SK-N-SH (cell line): Measurements from ENCODE around the gene SBK1. TPM values are rescaled to one million over a fixed set of nuclear protein-coding genes. Genes with fewer than 3 reads are reported as not detected.

ENCODE experiments used
- CTCF ChIA-PET: fragments of 300-600, 350-600 bp; formaldehyde crosslinking; extraction: SDS; loops from one replicate; lab custom pipeline; 2021; lab: Yijun Ruan, JAX
- POLR2A ChIA-PET: fragments of 350-600 bp; sonication (Branson Sonifier 250); formaldehyde crosslinking; extraction: SDS; loops from one replicate; lab custom pipeline; 2020; ENCODE audit warnings: antibody characterized with exemption, inconsistent platforms; lab: Yijun Ruan, JAX
- DNase-seq: peaks from one replicate; pipeline ENCODE4 v3.0.0; 2012
- H2AFZ ChIP-seq: fragments of 200-600 bp; sonication (generic); 2 replicates; pipeline ENCODE4 v1.8.1; 2016; ENCODE audit warnings: antibody characterized with exemption, mild to moderate bottlenecking, low read depth
- H3F3A ChIP-seq: fragments of 200-600 bp; sonication (generic); replicated peaks from 2 replicates; pipeline ENCODE3; 2016; ENCODE audit warnings: antibody characterized with exemption, mild to moderate bottlenecking; ENCODE audit not compliant: insufficient read depth
- H3K27ac ChIP-seq, 2 experiments: fragments of 200-500 bp in 1 of 2; fragments of 200-600 bp in 1 of 2; sonication (Bioruptor generic) in 1 of 2; sonication (generic), shearing (Covaris generic) in 1 of 2; 2 replicates each; pipeline versions ENCODE4 v1.5.1 to v1.6.1; 2014 to 2016; ENCODE audit warnings: low read depth in 2 of 2, inconsistent platforms in 1 of 2, low read length in 1 of 2, mild to moderate bottlenecking in 1 of 2, mixed read lengths in 1 of 2
- H3K27me3 ChIP-seq: fragments of 200-600 bp; sonication (generic), shearing (Covaris generic); 2 replicates; pipeline ENCODE4 v1.6.1; 2016; ENCODE audit warnings: mixed run types; ENCODE audit not compliant: insufficient read depth
- H3K36me3 ChIP-seq, 2 experiments: fragments of 200-500 bp in 1 of 2; fragments of 200-600 bp in 1 of 2; sonication (Bioruptor generic) in 1 of 2; sonication (generic) in 1 of 2; replicated peaks in 1 of 2; 2 replicates each; pipeline versions ENCODE3 to v1.5.1; 2014 to 2016; ENCODE audit warnings: low read length in 1 of 2, mild to moderate bottlenecking in 1 of 2; ENCODE audit not compliant: insufficient read depth in 2 of 2, control insufficient read depth in 1 of 2
- H3K4me1 ChIP-seq, 2 experiments: fragments of 200-500 bp in 1 of 2; fragments of 200-600 bp in 1 of 2; sonication (Bioruptor generic) in 1 of 2; sonication (generic), shearing (Covaris generic) in 1 of 2; 2 replicates each; pipeline versions ENCODE4 v1.5.1 to v1.6.1; 2014 to 2016; ENCODE audit warnings: low read depth in 1 of 2, low read length in 1 of 2, mixed run types in 1 of 2; ENCODE audit not compliant: insufficient read depth in 2 of 2, control insufficient read depth in 1 of 2
- H3K4me2 ChIP-seq: fragments of 200-600 bp; sonication (generic), shearing (Covaris generic); 2 replicates; pipeline ENCODE4 v1.6.1; 2017; ENCODE audit warnings: mixed run types
- H3K4me3 ChIP-seq, 2 experiments: fragments of 200-500 bp in 1 of 2; fragments of 200-600 bp in 1 of 2; sonication (Bioruptor generic) in 1 of 2; sonication (generic), shearing (Covaris generic) in 1 of 2; 2 replicates each; pipeline versions ENCODE4 v1.5.1 to v1.8.1; 2014 to 2016; ENCODE audit warnings: low read depth in 2 of 2, inconsistent platforms in 1 of 2, low read length in 1 of 2, mild to moderate bottlenecking in 1 of 2, mixed read lengths in 1 of 2, moderate library complexity in 1 of 2
- H3K79me2 ChIP-seq: fragments of 200-600 bp; sonication (generic); 2 replicates; pipeline ENCODE4 v1.8.1; 2017; ENCODE audit warnings: mild to moderate bottlenecking; ENCODE audit not compliant: insufficient read depth
- H3K9ac ChIP-seq: fragments of 200-600 bp; sonication (generic); 2 replicates; pipeline ENCODE4 v1.6.1; 2017; ENCODE audit warnings: mixed run types
- H3K9me2 ChIP-seq: fragments of 200-600 bp; sonication (generic); 2 replicates; pipeline ENCODE4 v1.6.1; 2017; ENCODE audit warnings: mixed run types
- H3K9me3 ChIP-seq: fragments of 200-600 bp; sonication (generic); 2 replicates; pipeline ENCODE4 v1.6.1; 2017; ENCODE audit warnings: mixed run types, mild to moderate bottlenecking, moderate library complexity
- H4K20me1 ChIP-seq: fragments of 200-600 bp; sonication (generic); 2 replicates; pipeline ENCODE4 v1.6.1; 2017; ENCODE audit warnings: mild to moderate bottlenecking, mixed run types; ENCODE audit not compliant: insufficient read depth
- CHD2 ChIP-seq: fragments of 150-350 bp; IDR thresholded peaks from 2 replicates; pipeline ENCODE4 v1.6.1; 2018; ENCODE audit warnings: low read length; ENCODE audit not compliant: partially characterized antibody
- FOSL2 ChIP-seq: IDR thresholded peaks from 2 replicates; pipeline ENCODE4 v1.4.0; 2012; ENCODE audit warnings: low read depth, mild to moderate bottlenecking, moderate library complexity, borderline replicate concordance
- GABPA ChIP-seq: IDR thresholded peaks from 2 replicates; pipeline ENCODE4 v1.4.0; 2012; ENCODE audit warnings: low read depth, mild to moderate bottlenecking
- GATA2 ChIP-seq: sonication (generic); formaldehyde crosslinking; IDR thresholded peaks from 2 replicates; pipeline ENCODE4 v1.5.0; 2020; ENCODE audit warnings: mild to moderate bottlenecking, missing genetic modification reagents
- RCOR1 ChIP-seq: fragments of 150-350 bp; IDR thresholded peaks from 2 replicates; pipeline ENCODE4 v1.6.1; 2017; ENCODE audit warnings: antibody characterized with exemption, low read length
- SIN3A ChIP-seq: IDR thresholded peaks from 2 replicates; pipeline ENCODE4 v1.6.1; 2012; ENCODE audit warnings: low read depth, mild to moderate bottlenecking, low read length, moderate library complexity, borderline replicate concordance
- SMC3 ChIP-seq: IDR thresholded peaks from 2 replicates; pipeline ENCODE4 v1.6.1; 2012; ENCODE audit warnings: low read depth, low read length, improper control_type of control experiment
- TAF1 ChIP-seq: IDR thresholded peaks from 2 replicates; pipeline ENCODE4 v1.6.1; 2012; ENCODE audit warnings: low read depth, mild to moderate bottlenecking, low read length, moderate library complexity, borderline replicate concordance
- TCF12 ChIP-seq: IDR thresholded peaks from 2 replicates; pipeline ENCODE4 v1.4.0; 2012
- WGBS: methylation state at CpG from one replicate; pipeline ENCODE4 v1.1.6; 2017; ENCODE audit warnings: low lambda C conversion rate; 5-methylcytosine and 5-hydroxymethylcytosine counted together
- polyA plus RNA-seq, 3 experiments: library from polyadenylated mRNA; depleted of rRNA; stranded (reverse); fragments of >200 nt; gene quantifications; 2 replicates each; pipeline ENCODE4 v1.2.3, GENCODE V29; 2012
- TF ChIP-seq, protein P1 (sequence below): IDR thresholded peaks from 2 replicates; pipeline ENCODE4 v1.6.1; 2012; ENCODE audit warnings: mild to moderate bottlenecking, low read depth, low read length, moderate library complexity
- TF ChIP-seq, protein P2 (sequence below): IDR thresholded peaks from 2 replicates; pipeline ENCODE4 v1.4.0; 2012; ENCODE audit warnings: low read depth
- TF ChIP-seq, protein P3 (sequence below): IDR thresholded peaks from 2 replicates; pipeline ENCODE4; 2012
- TF ChIP-seq, protein P4 (sequence below): fragments of 200-600 bp; sonication (generic); IDR thresholded peaks from 2 replicates; pipeline ENCODE4 v1.6.1; 2017; ENCODE audit warnings: antibody characterized with exemption, mild to moderate bottlenecking, moderate library complexity

Gene SBK1
- polyA plus RNA-seq, 1 of the 3 experiments (the other 2 are of a cell fraction), result 0.36 TPM

DNA sequence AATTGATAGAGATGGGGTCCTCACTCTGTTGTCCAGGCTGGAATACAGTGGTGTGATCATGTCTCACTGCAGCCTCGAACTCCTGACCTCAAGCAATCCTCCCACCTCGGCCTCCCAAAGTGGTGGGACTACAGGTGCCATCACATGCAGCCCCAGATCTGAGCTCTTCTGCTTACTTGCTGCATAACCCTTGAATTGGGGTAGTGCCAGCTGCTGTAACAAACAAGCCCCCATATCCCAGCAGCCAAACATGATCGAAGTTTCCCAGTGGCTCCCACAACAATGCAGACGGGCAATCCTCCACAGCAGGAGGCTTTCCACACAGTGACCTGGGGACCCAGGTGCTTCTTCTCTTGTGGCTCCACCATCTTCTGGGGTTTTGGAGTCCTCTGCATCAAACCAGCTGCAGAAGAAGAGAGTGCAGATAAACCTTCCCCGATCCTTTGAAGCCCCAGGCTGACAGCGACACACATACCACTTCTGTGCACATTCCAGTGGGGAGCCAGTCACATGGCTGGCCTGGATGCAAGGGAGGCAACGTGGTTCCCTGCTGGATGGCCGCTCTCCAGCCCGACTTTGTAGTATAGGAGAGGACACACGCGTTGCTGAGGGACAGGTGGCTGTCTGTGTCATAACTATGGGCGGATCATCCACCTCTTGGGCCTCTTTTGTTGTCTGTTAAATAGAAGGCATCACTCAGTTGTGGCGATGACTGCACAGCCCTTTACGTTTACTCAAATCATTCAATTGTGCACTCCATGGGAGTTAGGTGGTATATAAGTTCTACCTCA is 16.7 kb downstream of the SBK1 start (continued):
- TF ChIP-seq, protein P1, sequence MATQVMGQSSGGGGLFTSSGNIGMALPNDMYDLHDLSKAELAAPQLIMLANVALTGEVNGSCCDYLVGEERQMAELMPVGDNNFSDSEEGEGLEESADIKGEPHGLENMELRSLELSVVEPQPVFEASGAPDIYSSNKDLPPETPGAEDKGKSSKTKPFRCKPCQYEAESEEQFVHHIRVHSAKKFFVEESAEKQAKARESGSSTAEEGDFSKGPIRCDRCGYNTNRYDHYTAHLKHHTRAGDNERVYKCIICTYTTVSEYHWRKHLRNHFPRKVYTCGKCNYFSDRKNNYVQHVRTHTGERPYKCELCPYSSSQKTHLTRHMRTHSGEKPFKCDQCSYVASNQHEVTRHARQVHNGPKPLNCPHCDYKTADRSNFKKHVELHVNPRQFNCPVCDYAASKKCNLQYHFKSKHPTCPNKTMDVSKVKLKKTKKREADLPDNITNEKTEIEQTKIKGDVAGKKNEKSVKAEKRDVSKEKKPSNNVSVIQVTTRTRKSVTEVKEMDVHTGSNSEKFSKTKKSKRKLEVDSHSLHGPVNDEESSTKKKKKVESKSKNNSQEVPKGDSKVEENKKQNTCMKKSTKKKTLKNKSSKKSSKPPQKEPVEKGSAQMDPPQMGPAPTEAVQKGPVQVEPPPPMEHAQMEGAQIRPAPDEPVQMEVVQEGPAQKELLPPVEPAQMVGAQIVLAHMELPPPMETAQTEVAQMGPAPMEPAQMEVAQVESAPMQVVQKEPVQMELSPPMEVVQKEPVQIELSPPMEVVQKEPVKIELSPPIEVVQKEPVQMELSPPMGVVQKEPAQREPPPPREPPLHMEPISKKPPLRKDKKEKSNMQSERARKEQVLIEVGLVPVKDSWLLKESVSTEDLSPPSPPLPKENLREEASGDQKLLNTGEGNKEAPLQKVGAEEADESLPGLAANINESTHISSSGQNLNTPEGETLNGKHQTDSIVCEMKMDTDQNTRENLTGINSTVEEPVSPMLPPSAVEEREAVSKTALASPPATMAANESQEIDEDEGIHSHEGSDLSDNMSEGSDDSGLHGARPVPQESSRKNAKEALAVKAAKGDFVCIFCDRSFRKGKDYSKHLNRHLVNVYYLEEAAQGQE, result no peak
- no peak for TF ChIP-seq GATA2 (CRISPR knock-in tag)
- TF ChIP-seq, protein P2, sequence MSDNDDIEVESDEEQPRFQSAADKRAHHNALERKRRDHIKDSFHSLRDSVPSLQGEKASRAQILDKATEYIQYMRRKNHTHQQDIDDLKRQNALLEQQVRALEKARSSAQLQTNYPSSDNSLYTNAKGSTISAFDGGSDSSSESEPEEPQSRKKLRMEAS, result no peak

DNA sequence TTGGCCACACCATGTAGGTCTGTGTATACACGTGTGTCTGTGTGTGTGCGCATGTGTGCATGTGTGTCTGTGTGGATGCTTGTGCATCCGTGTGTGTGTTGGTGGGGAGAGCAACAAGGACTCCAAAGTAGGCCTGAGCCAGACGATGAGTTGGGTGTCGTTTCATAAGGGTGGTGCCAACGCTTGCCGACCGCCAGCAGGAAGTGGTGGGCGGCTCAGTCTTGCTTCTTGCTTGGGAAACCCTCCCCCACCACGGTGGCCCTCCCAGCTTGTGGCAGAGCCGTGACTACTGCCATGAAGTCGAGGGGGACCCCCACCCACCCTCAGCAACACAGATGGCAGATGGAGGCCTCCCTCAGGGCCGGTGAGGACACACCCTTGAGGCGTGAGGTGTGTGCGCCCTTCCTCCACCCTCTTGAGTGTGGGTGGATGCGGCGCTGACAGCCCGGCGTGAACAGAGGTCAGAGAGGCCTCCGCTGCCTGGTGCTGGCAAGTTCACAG is 17.5 kb downstream of the SBK1 start:
- WGBS, result 70% methylated on average over 12 of the region's 20 CpGs
- no peak for DNase-seq
- POLR2A ChIA-PET, result no interaction called here

More for the DNA sequence above, 17.5 kb downstream of the SBK1 start:
- no peaks in the 10 kb centered on the region for H3K9me3 ChIP-seq
- H3K4me1 ChIP-seq, result no peaks in the 10 kb centered on the region; a peak in 1 of 4 replicates
- no peaks in the 10 kb centered on the region for H4K20me1 ChIP-seq
- no peaks in the 10 kb centered on the region for H3K9me2 ChIP-seq
- H3K4me3 ChIP-seq, result no peak overlapping the region
- H3K27me3 ChIP-seq, result no peaks in the 10 kb centered on the region
- H3K9ac ChIP-seq, result no peak overlapping the region
- no peaks in the 10 kb centered on the region for H3K79me2 ChIP-seq
- H3F3A ChIP-seq, result no peaks in the 10 kb centered on the region
- no peaks in the 10 kb centered on the region for H3K36me3 ChIP-seq
- no peak overlapping the region for H3K4me2 ChIP-seq
- CTCF ChIA-PET, result interaction anchor here (0.7 to 15.8 kb wide), 4 partner anchors 9 to 72 kb away, joined by 3 to 302 read pairs (median 4); no protein-coding TSS in a partner anchor
- no peak overlapping the region for H3K27ac ChIP-seq
- no peak overlapping the region for H2AFZ ChIP-seq
- TF ChIP-seq, protein P1, result no peak
- TF ChIP-seq TCF12 (no peak), CHD2 (no peak), GABPA (no peak), SIN3A (no peak), SMC3 (no peak), TAF1 (no peak), FOSL2 (no peak), RCOR1 (no peak)
- TF ChIP-seq, protein P3, sequence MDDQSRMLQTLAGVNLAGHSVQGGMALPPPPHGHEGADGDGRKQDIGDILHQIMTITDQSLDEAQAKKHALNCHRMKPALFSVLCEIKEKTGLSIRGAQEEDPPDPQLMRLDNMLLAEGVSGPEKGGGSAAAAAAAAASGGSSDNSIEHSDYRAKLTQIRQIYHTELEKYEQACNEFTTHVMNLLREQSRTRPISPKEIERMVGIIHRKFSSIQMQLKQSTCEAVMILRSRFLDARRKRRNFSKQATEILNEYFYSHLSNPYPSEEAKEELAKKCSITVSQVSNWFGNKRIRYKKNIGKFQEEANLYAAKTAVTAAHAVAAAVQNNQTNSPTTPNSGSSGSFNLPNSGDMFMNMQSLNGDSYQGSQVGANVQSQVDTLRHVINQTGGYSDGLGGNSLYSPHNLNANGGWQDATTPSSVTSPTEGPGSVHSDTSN, result no peak
- TF ChIP-seq, protein P2, result no peak
- TF ChIP-seq, protein P4, sequence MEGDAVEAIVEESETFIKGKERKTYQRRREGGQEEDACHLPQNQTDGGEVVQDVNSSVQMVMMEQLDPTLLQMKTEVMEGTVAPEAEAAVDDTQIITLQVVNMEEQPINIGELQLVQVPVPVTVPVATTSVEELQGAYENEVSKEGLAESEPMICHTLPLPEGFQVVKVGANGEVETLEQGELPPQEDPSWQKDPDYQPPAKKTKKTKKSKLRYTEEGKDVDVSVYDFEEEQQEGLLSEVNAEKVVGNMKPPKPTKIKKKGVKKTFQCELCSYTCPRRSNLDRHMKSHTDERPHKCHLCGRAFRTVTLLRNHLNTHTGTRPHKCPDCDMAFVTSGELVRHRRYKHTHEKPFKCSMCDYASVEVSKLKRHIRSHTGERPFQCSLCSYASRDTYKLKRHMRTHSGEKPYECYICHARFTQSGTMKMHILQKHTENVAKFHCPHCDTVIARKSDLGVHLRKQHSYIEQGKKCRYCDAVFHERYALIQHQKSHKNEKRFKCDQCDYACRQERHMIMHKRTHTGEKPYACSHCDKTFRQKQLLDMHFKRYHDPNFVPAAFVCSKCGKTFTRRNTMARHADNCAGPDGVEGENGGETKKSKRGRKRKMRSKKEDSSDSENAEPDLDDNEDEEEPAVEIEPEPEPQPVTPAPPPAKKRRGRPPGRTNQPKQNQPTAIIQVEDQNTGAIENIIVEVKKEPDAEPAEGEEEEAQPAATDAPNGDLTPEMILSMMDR, result no peak
